Effector memory CD4-positive, alpha-beta T cell (primary cell): ENCODE data around the gene SPDYE2.
"Not testable (repeated sequence)": the region's sequence is repeated elsewhere in the genome, so short reads cannot be mapped to it uniquely, and the experiment has no call there.

ENCODE experiments used
- DNase-seq, 3 donors: peaks; one replicate each; pipeline ENCODE4 v3.0.0-alpha.2; 2020
- H3K27ac ChIP-seq: 2 replicates; pipeline ENCODE4 v1.7.0; 2013; ENCODE audit warnings: mild to moderate bottlenecking, low read length, moderate library complexity; ENCODE audit not compliant: insufficient read depth, poor library complexity, severe bottlenecking
- H3K27me3 ChIP-seq: replicated peaks from 2 replicates; pipeline ENCODE4 v1.7.0; 2013; ENCODE audit warnings: mild to moderate bottlenecking, low read length; ENCODE audit not compliant: insufficient read depth, control insufficient read depth, poor library complexity, severe bottlenecking
- H3K36me3 ChIP-seq: 2 replicates; pipeline ENCODE4 v1.7.0; 2013; ENCODE audit warnings: mild to moderate bottlenecking, low read length, moderate library complexity; ENCODE audit not compliant: control insufficient read depth, insufficient read depth
- H3K4me1 ChIP-seq: 2 replicates; pipeline ENCODE4 v1.7.0; 2013; ENCODE audit warnings: low read length, mild to moderate bottlenecking; ENCODE audit not compliant: control insufficient read depth, insufficient read depth, poor library complexity, severe bottlenecking
- H3K4me3 ChIP-seq: 2 replicates; pipeline ENCODE4 v1.7.0; 2013; ENCODE audit warnings: low read length, low read depth, mild to moderate bottlenecking; ENCODE audit not compliant: insufficient read depth, poor library complexity, severe bottlenecking
- H3K9me3 ChIP-seq: 2 replicates; pipeline ENCODE4 v1.7.0; 2013; ENCODE audit warnings: mild to moderate bottlenecking, low read length, moderate library complexity; ENCODE audit not compliant: control insufficient read depth

SPDYE2 gene

GRCh38 chr7:102515889-102516288 is 35.1 kb upstream of the SPDYE2 start:
- not testable (repeated sequence) for H3K9me3 ChIP-seq, DNase-seq, H3K36me3 ChIP-seq, H3K27me3 ChIP-seq, H3K4me3 ChIP-seq, H3K27ac ChIP-seq, H3K4me1 ChIP-seq

- DNase-seq, H3K4me3 ChIP-seq, H3K27ac ChIP-seq, H3K4me1 ChIP-seq, H3K27me3 ChIP-seq, H3K36me3 ChIP-seq, H3K9me3 ChIP-seq: not testable (repeated sequence)
These were observed 34.1 kb upstream of the SPDYE2 start for GRCh38 chr7:102516951-102517350.

DNA sequence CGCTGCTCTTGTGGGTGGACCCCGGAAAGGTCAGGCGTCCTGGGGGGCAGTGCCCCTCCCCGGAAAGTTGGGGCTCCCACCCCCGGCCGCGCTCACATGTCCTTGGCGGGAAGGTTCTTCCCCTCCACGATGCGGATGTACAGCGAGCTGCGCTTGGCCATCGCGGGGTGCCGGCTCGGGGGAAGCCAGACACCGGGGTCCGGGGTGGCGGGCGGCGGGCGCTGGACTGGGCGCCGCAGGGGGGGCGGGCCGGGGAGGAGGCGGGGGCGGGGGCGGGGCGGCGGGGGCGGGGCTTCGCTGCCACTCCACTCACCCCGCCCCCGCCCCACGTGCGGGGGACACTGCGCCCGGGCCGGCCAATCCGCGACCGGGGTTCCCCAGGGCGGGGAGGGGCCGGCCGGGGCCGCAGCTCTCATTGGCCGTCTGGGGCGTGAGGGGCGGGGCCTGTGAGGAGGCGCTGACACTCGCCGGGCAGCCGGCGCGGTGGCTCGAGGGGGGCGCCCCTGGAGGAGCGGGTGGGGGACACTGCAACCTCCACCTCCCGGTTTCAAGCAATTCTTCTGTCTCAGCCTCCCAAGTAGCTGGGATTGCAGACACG is 33.4 kb upstream of the SPDYE2 start, which contains the start of gene RASA4B:
Gene RASA4B, minus strand, starts transcription at position 228 of the 598 bp plus-strand sequence. Its CDS starts 67 bp downstream, at position 161.
- not testable (repeated sequence) for H3K36me3 ChIP-seq

GRCh38 chr7:102520797-102521196 is 30.2 kb upstream of the SPDYE2 start:
- not testable (repeated sequence) for DNase-seq, H3K27me3 ChIP-seq, H3K4me3 ChIP-seq, H3K27ac ChIP-seq, H3K4me1 ChIP-seq, H3K36me3 ChIP-seq, H3K9me3 ChIP-seq

More for the DNA sequence above, 33.4 kb upstream of the SPDYE2 start, which contains the start of gene RASA4B:
- H3K9me3 ChIP-seq, H3K4me1 ChIP-seq, H3K27me3 ChIP-seq, H3K4me3 ChIP-seq, H3K27ac ChIP-seq: not testable (repeated sequence)
- DNase-seq: peak in 1 of 3 donors; percentile 18

DNA sequence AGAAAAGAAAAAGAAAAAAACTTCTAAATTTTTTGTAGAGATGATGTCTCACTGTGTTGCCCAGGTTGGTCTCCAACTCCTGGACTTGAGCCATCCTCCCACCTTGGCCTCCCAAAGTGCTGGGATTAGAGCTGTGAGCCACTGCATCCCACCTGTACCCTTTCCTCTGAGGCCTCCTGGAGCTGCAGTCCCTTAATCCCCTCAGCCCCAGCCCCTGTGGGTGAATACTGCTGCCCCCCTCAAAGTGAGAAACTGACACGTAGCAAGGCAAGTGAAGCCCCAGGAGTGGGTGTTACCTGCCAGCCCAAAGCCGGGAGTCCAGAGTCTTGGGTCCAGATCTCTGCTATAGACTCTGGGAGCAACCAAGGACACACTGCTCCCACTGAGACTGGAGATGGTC is 26.2 kb upstream of the SPDYE2 start:
- not testable (repeated sequence) for H3K9me3 ChIP-seq, H3K4me3 ChIP-seq, H3K36me3 ChIP-seq, H3K27ac ChIP-seq, DNase-seq, H3K27me3 ChIP-seq, H3K4me1 ChIP-seq

GRCh38 chr7:102527182-102527581 is 23.8 kb upstream of the SPDYE2 start:
- not testable (repeated sequence) for H3K27me3 ChIP-seq, H3K36me3 ChIP-seq, H3K27ac ChIP-seq, H3K4me3 ChIP-seq, H3K4me1 ChIP-seq, DNase-seq, H3K9me3 ChIP-seq

DNA sequence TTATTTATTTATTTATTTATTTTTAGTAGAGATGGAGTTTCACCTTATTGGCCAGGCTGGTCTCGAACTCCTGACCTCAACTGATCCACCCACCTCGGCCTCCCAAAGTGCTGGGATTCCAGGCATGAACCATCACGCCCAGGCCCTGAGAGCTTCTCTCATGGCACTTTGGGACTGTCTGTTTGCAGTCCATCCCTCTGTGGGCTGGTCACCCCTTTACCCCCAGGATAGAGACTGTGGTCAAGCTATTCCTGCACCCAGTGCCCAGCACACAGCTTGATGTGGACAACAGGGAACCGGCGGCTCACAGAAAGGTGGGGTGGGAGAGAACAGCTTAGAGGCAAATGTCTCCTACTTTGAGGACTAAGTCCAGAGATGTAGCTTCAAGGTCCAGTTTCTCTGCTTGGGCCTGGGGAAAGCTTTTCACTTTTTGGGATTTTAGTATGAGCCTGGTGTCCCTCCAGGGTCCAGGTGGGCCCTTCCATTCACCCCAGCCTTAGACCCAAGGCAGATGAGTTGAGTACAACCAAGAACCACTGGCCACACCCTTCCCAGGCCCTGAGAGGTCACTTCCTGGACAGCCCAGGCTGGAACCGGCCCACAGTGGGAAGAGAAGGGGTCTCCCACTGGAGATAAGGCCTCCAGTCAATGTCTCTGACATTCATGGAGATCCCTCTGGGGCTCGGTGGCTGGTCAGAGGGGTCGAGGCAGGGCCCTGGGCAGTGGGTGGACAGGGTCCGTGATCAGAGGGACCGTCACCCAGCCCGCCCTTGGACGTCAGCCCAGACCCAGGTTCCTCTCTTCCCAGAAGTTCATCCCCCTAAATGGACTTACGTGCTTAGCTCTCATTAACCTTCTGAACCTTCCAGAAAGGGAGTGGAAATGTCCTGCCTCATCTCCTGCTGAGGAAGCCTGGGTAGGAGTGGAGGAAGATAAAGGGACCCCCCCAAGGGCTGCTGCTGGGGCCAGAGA is 22.9 kb upstream of the SPDYE2 start:
- H3K36me3 ChIP-seq, H3K9me3 ChIP-seq, H3K4me1 ChIP-seq, DNase-seq, H3K4me3 ChIP-seq, H3K27me3 ChIP-seq, H3K27ac ChIP-seq: not testable (repeated sequence)

DNA sequence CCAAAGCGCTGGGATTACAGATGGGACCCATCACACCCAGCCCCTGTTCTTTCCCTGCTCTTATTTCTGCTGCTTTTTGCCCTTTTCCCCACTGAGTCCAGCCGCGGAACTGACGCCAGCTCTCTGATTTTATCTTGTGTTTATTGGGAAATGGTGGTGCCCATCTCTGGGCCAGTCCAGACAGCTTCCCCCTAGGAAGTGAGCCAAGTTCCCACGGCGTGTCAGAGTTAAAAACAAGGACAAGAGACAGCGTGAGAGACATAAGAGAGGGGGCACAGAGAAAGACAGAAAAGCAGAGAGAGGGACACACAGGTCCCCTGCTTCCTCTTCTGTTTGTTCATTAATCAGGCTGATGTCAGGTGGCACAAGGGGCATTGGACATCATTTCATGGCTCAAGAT is 19.4 kb upstream of the SPDYE2 start:
- not testable (repeated sequence) for DNase-seq, H3K4me3 ChIP-seq, H3K27ac ChIP-seq

DNA sequence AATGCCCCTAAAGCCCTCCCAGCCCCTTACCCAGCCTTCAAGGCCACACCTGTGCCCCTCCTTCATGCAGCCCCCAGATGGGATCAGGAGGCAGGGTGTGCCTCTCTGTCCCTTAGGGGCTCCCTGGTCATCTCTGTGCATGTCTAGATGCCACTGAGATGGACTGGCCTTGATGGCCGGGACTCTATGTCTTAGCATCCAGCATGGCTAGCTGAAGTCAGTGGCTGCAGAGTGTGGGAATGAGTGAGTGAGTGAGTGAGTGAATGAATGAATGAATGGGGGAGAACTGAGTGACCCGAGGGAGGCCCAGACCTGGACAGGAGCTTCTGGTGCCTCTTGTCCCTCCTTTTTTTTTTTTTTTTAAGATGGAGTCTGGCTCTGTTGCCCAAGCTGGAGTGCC is 18.9 kb upstream of the SPDYE2 start:
- not testable (repeated sequence) for H3K4me3 ChIP-seq, H3K4me1 ChIP-seq, H3K27ac ChIP-seq, DNase-seq, H3K36me3 ChIP-seq, H3K9me3 ChIP-seq, H3K27me3 ChIP-seq

More for the DNA sequence above, 19.4 kb upstream of the SPDYE2 start:
- H3K36me3 ChIP-seq, H3K27me3 ChIP-seq, H3K9me3 ChIP-seq, H3K4me1 ChIP-seq: not testable (repeated sequence)

DNA sequence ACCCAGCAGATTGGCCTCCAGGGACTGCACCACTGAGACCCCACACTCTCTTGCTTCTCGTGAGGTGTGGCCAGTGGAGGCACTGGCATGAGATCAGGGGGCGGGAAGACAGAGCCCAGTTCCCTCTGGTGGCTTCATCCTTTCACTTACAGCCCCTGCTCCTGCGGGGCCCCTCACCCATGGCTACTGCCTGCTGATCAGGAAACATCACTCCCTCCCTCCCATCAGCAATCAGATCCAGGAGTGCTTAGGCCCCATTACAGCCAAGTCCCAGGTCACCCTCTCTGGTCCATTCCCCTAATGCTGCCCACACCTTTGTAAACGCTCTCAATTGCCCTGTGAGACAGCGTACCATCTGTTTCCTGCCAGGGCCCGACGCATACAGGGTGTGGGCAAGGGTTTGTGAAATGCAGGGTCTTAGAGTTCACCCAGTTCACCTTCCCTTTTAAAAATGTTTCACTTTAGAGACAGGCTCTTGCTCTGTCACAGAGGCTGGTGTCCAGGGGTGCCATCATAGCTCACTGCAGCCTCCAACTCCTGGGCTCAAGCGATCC is 15.9 kb upstream of the SPDYE2 start:
- H3K4me1 ChIP-seq, DNase-seq, H3K36me3 ChIP-seq, H3K27ac ChIP-seq, H3K4me3 ChIP-seq, H3K27me3 ChIP-seq, H3K9me3 ChIP-seq: not testable (repeated sequence)
